HepG2 (cell line): ENCODE results near the gene KRTAP12-2. TPM values are rescaled to one million over a fixed set of nuclear protein-coding genes. Genes with fewer than 3 reads are reported as not detected.

ENCODE experiments used
- DNMT3B ChIP-seq: conservative IDR thresholded peaks from 2 replicates; pipeline ENCODE4 v1.6.1; 2016; ENCODE audit warnings: missing biosample characterization, control low read depth
- DPF2 ChIP-seq: sonication (generic); formaldehyde crosslinking; IDR thresholded peaks from 2 replicates; pipeline ENCODE4 v1.4.0; 2020; ENCODE audit warnings: mild to moderate bottlenecking, low read depth, missing genetic modification reagents, borderline replicate concordance
- FOXA1 ChIP-seq, 2 experiments: fragments of 450-650 bp in 1 of 2; sonication (generic) in 1 of 2; formaldehyde crosslinking in 1 of 2; IDR thresholded peaks; 2 replicates each; pipeline versions ENCODE4 v1.4.0 to v1.6.1; 2016 to 2020; ENCODE audit warnings: missing genetic modification reagents in 1 of 2
- KAT2B ChIP-seq: fragments of 150-350 bp; IDR thresholded peaks from 2 replicates; pipeline ENCODE4 v1.6.1; 2014; ENCODE audit warnings: low read depth, low read length, borderline replicate concordance
- RBM22 ChIP-seq: fragments of 200-400 bp; formaldehyde crosslinking; optimal IDR thresholded peaks from 2 replicates; pipeline ENCODE3; 2017; ENCODE audit warnings: mild to moderate bottlenecking, low read length, moderate library complexity
- SALL2 ChIP-seq: sonication (generic); formaldehyde crosslinking; IDR thresholded peaks from 2 replicates; pipeline ENCODE4 v1.8.1; 2023; ENCODE audit warnings: mild to moderate bottlenecking, missing genetic modification reagents, inconsistent platforms
- ZKSCAN1 ChIP-seq: fragments of 150-350 bp; IDR thresholded peaks from 2 replicates; pipeline ENCODE4 v1.6.1; 2014; ENCODE audit warnings: low read length
- ZNF354B ChIP-seq: sonication (generic); formaldehyde crosslinking; IDR thresholded peaks from 2 replicates; pipeline ENCODE4 v1.8.0; 2022; ENCODE audit warnings: mild to moderate bottlenecking, missing genetic modification reagents
- ZNF510 ChIP-seq: sonication (generic); formaldehyde crosslinking; IDR thresholded peaks from 2 replicates; pipeline ENCODE4 v1.4.0; 2020; ENCODE audit warnings: low read depth, mild to moderate bottlenecking, missing genetic modification reagents
- ZSCAN20 ChIP-seq: sonication (generic); formaldehyde crosslinking; IDR thresholded peaks from 2 replicates; pipeline ENCODE4 v1.4.0; 2020; ENCODE audit warnings: missing genetic modification reagents, mild to moderate bottlenecking, borderline replicate concordance
- ZSCAN9 ChIP-seq: IDR thresholded peaks from 2 replicates; pipeline ENCODE4 v1.6.1; 2016; ENCODE audit warnings: borderline replicate concordance
- polyA plus RNA-seq, 8 experiments: library from polyadenylated mRNA; depleted of rRNA in 3 of 8; stranded (reverse) in 7 of 8; unstranded in 1 of 8; fragments of >200 nt; fragmentation: Illumina TruSeq in 4 of 8; extraction: Trizol in 4 of 8; gene quantifications; 2 replicates each; pipeline versions ENCODE4 v1.2.1 to v1.2.3, GENCODE V29; 2011 to 2016; ENCODE audit warnings: low read depth in 4 of 8, missing spikeins in 1 of 8, mixed read lengths in 1 of 8; ENCODE audit not compliant: insufficient read depth in 1 of 8
- total RNA-seq, 5 experiments: library from RNA; depleted of rRNA; stranded (reverse); fragments of >200 nt; fragmentation: Illumina TruSeq; extraction: Trizol; gene quantifications; 2 replicates each; pipeline ENCODE4 v1.2.3, GENCODE V29; 2016; ENCODE audit warnings: low read depth in 1 of 5
- TF ChIP-seq, protein P1 (sequence below): sonication (generic); formaldehyde crosslinking; IDR thresholded peaks from 2 replicates; pipeline ENCODE4 v1.5.1; 2020; ENCODE audit warnings: mild to moderate bottlenecking, missing genetic modification reagents
- TF ChIP-seq, protein P2 (sequence below): sonication (generic); formaldehyde crosslinking; IDR thresholded peaks from 2 replicates; pipeline ENCODE4 v1.4.0; 2020; ENCODE audit warnings: missing genetic modification reagents, mild to moderate bottlenecking, borderline replicate concordance
- TF ChIP-seq, protein P3 (sequence below): IDR thresholded peaks from 2 replicates; pipeline ENCODE4 v1.4.0; 2020; ENCODE audit warnings: mild to moderate bottlenecking, missing genetic modification reagents
- TF ChIP-seq, protein P4 (sequence below): sonication (generic); formaldehyde crosslinking; IDR thresholded peaks from 2 replicates; pipeline ENCODE4 v1.4.0; 2020; ENCODE audit warnings: mild to moderate bottlenecking, missing genetic modification reagents
- TF ChIP-seq, protein P5 (sequence below): sonication (generic); formaldehyde crosslinking; IDR thresholded peaks from 2 replicates; pipeline ENCODE4 v1.5.0; 2020; ENCODE audit warnings: missing genetic modification reagents, mild to moderate bottlenecking, borderline replicate concordance

Gene KRTAP12-2
- total and polyA plus RNA-seq, 2 of the 13 experiments (the other 11 are each of a cell fraction or from before 2014, with no cell fraction given) = not detected

DNA sequence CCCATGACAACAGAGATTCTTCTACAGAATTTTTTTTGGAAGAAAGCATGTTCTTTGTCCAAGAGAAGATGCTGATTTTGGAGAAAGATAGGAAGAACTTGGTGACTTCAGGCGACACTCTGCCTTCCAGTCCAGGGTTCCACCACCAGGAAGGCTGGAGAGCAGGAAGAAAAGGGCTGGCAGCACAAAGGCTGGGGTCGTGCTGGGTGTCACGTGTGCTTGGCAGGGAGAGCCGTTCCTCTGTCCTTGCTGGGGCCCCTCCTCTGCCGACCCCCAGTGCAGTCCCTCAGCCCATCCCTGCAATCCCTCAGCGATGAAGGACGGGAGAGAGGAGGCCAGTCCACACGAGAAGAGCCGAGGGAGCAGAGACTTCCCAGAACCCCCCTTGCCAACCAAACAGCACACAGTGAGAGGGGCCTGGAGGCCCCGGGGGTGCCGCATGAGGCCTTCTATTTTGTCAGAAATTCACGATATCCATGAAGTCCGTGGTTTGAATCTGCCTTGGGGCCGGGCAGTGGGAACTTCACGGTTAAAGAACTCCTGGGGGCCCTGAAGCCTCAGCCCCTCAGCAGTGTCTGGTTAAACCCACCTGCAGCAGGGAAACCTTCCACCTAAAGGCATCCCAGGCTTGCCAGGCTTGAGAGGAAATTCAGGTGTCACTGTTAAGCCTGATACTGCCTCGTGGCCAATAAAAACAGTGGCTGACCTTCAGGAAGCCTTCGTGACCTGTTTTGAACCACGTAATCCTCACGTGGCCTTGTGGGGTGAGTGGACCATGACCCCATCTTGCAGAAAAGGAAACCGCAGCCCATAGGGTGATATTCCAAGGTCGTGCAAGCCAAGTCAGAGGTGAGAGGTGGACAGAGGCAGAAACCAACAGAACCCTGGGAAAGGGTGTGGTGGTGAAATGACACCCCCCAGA lies 33.6 kb upstream of the KRTAP12-2 start (continued):
- TF ChIP-seq, protein P1, sequence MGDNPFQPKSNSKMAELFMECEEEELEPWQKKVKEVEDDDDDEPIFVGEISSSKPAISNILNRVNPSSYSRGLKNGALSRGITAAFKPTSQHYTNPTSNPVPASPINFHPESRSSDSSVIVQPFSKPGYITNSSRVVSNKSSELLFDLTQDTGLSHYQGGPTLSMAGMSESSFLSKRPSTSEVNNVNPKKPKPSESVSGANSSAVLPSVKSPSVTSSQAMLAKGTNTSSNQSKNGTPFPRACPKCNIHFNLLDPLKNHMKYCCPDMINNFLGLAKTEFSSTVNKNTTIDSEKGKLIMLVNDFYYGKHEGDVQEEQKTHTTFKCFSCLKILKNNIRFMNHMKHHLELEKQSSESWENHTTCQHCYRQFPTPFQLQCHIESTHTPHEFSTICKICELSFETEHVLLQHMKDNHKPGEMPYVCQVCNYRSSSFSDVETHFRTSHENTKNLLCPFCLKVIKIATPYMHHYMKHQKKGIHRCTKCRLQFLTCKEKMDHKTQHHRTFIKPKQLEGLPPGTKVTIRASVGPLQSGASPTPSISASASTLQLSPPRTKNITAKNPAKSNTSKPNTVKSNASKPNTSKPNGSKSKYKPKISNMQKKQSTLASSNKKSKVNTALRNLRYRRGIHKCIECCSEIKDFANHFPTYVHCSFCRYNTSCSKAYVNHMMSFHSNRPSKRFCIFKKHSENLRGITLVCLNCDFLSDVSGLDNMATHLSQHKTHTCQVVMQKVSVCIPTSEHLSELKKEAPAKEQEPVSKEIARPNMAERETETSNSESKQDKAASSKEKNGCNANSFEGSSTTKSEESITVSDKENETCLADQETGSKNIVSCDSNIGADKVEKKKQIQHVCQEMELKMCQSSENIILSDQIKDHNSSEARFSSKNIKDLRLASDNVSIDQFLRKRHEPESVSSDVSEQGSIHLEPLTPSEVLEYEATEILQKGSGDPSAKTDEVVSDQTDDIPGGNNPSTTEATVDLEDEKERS (CRISPR knock-in tag) = peak; percentile 92
- TF ChIP-seq ZKSCAN1 = no peak
- no peak for TF ChIP-seq RBM22
- TF ChIP-seq, protein P2, sequence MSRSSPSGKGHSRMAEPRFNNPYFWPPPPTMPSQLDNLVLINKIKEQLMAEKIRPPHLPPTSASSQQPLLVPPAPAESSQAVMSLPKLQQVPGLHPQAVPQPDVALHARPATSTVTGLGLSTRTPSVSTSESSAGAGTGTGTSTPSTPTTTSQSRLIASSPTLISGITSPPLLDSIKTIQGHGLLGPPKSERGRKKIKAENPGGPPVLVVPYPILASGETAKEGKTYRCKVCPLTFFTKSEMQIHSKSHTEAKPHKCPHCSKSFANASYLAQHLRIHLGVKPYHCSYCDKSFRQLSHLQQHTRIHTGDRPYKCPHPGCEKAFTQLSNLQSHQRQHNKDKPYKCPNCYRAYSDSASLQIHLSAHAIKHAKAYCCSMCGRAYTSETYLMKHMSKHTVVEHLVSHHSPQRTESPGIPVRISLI (CRISPR knock-in tag) = no peak
- TF ChIP-seq ZNF510 (CRISPR knock-in tag) = no peak; the same call in 1 of the 2 replicates
- TF ChIP-seq ZSCAN20 (CRISPR knock-in tag) = no peak
- no peak for TF ChIP-seq ZNF354B (CRISPR knock-in tag)
- TF ChIP-seq, protein P3, sequence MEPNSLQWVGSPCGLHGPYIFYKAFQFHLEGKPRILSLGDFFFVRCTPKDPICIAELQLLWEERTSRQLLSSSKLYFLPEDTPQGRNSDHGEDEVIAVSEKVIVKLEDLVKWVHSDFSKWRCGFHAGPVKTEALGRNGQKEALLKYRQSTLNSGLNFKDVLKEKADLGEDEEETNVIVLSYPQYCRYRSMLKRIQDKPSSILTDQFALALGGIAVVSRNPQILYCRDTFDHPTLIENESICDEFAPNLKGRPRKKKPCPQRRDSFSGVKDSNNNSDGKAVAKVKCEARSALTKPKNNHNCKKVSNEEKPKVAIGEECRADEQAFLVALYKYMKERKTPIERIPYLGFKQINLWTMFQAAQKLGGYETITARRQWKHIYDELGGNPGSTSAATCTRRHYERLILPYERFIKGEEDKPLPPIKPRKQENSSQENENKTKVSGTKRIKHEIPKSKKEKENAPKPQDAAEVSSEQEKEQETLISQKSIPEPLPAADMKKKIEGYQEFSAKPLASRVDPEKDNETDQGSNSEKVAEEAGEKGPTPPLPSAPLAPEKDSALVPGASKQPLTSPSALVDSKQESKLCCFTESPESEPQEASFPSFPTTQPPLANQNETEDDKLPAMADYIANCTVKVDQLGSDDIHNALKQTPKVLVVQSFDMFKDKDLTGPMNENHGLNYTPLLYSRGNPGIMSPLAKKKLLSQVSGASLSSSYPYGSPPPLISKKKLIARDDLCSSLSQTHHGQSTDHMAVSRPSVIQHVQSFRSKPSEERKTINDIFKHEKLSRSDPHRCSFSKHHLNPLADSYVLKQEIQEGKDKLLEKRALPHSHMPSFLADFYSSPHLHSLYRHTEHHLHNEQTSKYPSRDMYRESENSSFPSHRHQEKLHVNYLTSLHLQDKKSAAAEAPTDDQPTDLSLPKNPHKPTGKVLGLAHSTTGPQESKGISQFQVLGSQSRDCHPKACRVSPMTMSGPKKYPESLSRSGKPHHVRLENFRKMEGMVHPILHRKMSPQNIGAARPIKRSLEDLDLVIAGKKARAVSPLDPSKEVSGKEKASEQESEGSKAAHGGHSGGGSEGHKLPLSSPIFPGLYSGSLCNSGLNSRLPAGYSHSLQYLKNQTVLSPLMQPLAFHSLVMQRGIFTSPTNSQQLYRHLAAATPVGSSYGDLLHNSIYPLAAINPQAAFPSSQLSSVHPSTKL (CRISPR knock-in tag) = peak; percentile 94
- no peak for TF ChIP-seq FOXA1 (IDR thresholded peaks at IDR 0.05)
- no peak for TF ChIP-seq FOXA1 (CRISPR knock-in tag; IDR thresholded peaks at IDR 0.05)
- 0 out of 2 replicates have a peak, but pooled peaks have one; percentile 44 for TF ChIP-seq ZSCAN9 (CRISPR knock-in tag)
- no peak; the same call in 1 of the 2 replicates for TF ChIP-seq DPF2 (CRISPR knock-in tag)
- no peak for TF ChIP-seq DNMT3B (CRISPR knock-in tag)
- TF ChIP-seq, protein P4, sequence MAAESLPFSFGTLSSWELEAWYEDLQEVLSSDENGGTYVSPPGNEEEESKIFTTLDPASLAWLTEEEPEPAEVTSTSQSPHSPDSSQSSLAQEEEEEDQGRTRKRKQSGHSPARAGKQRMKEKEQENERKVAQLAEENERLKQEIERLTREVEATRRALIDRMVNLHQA (CRISPR knock-in tag) = no peak
- TF ChIP-seq, protein P5, sequence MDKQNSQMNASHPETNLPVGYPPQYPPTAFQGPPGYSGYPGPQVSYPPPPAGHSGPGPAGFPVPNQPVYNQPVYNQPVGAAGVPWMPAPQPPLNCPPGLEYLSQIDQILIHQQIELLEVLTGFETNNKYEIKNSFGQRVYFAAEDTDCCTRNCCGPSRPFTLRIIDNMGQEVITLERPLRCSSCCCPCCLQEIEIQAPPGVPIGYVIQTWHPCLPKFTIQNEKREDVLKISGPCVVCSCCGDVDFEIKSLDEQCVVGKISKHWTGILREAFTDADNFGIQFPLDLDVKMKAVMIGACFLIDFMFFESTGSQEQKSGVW = no peak
- no peak for TF ChIP-seq KAT2B
- no peak for TF ChIP-seq SALL2 (CRISPR knock-in tag)
